NCI-H526 treated with DMSO at 0.1 percent for 48 hours (cell line): Measurements from ENCODE around the gene INAFM1.

ENCODE experiments used
- DNase-seq: peaks from one replicate; lab custom pipeline; 2025; lab: John Stamatoyannopoulos, UW

Gene INAFM1

DNA sequence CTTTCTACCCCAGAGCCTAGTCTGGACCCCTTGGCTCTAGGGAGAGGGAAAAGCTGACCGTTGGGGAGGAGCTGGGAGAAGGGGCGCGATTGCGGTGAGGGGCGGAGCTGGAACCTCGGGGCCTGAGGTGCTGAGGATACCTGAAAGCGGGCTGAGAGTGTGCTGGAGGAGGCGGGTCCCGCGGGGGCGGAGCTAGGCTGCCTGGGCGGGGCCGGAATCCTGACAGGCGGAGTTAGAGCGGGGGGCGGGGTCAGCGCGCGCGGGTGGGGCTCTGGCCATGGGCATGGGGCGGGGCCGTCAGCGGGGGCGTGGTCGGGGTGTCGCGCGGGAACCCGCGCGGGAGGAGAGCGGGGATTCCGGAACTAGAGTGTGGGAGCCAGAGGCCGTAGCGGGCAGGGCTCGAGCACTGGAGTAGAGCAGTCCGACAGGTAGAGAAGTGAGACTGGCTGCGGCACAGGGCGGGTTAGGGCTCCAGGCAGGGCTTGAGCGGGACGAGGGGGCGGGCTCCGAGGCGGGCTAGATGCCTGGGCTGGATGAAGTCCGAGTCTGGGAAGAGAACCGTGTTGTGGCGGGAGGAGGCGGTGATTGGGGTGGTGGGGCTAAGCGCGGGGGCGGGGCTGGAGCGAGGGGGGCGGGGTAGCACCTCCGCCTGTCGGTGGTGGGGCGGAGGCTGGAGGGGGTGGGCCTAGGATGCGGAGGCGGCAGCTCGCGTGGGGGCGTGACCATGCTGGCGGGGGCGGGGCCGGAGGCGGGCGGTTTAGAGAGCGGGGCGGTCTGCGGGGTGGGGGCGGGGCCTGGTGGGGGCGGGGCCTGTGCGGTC lies at the start of gene INAFM1:
INAFM1 (plus strand) TSS at position 815 of the 820 bp plus-strand sequence. CDS start 35 bp downstream, outside the sequence.
- peak; percentile 79 for DNase-seq

DNA sequence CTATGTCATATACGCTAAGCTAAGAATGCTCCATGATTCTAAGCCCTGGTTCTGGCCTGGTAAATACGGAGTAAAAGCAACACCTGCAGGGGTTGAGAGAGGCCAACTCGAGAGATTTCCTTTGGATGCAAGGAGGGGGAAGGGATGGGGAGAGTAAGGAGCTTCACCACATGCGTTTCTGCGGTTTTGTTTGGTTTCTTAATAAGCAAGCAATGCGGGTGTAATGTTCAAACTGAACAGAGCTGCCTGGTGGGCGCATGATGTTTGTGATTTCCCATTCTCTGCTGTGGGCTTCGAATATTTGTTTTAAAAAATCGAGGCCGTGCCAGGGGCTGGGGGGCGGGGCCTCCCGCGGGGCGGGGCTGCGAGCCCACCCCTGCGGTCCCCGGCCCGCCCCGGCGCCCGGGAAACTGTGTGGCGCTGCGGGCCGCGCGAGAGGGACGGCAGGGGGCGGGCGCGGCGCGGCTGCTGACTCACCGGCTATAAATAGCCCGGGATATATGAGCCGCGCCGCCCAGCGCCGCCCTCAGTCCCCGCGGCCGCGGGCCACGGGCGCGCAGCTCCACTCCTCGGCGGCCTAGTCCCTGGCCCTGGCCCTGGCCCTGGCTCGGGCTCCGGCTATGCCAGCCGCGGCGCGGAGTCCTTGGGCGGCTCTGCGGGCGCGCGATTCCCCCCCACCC lies 48.8 kb upstream of the INAFM1 start:
- DNase-seq, result peak; percentile 75

DNA sequence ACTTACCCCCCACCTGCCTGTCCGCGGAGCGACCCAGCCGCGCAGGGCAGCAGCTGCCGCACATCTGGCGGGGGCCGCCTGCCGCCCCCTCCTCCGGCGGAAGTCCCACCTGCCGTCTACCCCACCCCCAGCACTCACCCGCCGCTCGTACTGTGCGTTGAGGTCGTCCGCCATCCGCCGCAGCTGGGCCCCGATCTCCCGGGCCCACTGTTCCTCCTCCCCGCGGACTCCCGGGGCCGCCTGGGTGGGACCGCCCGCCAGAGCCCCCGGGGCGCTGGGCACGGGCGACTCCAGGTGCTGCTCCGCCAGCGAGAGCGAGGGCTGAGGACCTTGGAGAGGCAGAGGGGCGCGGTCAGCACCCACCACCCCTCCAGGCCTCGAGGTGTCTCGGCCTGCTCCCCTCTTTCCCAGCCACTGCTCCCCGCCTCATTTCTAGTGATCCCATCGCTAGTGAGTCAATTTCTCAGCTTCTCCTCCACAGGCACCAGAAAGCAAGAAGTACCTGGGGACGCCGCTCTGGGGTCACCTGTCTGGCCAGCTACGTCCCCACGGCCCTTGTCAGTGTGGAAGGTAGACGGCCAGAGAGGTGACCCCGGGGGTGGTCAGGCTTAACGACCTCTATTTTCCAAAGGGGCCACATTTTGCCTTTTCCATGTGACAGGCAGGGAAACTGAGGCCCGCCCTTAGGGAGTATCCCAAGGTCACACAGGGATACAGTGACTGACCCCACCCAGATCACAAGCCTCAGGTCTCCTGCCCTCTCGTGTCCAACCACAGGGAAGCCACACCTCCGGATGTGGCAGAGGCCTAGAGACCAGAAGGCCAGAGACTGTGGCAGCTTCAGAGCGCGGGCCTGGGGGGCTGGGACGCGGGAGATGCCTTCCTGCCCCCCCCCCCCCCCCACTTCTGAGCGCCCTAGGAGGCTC lies 48.0 kb upstream of the INAFM1 start:
- DNase-seq, result no peak

DNA sequence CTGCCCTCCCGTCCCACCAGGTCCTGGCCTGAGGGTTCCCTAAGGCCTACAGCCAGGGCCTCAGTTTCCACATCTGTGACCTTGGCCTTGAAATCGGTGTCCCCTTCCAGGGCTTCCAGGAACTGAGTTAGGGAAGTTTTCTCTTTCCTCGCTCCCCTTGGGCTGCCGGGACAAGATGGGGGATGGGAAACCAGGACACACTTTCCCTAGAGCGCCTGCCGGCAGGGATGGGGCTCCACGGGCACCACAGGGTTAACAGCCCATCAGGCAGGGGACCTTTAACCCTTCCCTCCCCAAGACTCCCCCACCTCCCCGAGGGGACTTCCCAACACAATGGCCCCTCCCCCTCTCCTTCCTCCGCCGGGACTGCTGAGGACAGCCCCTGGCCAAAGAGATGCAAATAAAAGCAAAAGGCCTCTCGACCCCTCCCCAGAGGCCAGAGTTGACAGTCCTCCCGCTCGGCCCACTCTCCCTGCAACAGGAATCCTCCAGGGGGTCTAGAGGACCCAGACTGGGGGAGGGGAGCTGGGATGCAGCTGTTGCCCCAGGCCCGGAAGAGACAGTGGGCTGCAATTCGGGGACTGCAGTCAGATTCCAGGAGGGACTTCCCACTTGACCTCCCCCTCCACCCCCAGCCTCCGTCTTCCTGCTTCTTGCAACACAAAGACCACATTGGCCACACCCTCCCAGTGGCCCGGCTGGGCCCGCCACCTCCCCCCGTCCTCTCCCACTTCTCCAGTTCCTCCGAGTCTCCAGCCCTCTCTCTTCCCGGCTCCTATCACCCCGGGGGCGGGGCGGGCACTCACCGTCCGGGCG lies 47.1 kb upstream of the INAFM1 start:
- no peak for DNase-seq

DNA sequence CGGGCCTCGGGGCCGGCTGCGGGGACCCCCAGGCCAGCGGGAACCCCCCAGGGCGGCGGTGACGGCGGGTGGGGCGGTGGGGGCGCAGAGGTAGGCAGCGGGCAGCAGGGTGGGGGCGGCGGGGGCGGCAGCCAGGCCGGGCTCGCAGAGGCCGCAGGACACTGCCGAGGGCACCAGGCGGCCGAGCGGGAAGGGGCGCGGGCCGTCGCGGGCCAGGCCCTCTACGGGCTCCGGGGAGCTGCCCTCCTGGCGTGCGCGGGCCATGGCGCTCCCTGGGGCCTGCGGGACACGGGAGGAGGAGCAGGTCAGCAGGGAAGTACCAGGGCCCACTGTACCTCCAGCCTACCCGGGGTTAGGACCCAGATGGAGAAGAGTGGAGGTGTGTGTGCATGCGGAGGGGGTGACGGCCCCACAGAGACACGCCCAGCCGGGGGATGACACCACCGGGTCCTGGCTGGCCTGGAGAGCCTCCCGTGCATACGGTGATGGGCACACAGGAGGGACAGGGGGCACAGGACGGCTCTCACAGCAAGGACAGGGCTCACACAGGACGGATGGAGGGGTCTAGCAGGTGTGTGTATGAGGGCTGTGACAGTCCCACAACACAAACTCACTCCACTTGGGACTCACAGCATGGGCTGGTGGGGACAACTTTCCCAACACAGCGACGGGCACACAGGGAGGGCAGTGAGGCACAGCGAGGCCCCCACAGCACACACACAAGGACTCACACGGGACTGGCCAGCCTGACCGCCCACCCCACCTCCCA lies 46.3 kb upstream of the INAFM1 start:
- no peak for DNase-seq

DNA sequence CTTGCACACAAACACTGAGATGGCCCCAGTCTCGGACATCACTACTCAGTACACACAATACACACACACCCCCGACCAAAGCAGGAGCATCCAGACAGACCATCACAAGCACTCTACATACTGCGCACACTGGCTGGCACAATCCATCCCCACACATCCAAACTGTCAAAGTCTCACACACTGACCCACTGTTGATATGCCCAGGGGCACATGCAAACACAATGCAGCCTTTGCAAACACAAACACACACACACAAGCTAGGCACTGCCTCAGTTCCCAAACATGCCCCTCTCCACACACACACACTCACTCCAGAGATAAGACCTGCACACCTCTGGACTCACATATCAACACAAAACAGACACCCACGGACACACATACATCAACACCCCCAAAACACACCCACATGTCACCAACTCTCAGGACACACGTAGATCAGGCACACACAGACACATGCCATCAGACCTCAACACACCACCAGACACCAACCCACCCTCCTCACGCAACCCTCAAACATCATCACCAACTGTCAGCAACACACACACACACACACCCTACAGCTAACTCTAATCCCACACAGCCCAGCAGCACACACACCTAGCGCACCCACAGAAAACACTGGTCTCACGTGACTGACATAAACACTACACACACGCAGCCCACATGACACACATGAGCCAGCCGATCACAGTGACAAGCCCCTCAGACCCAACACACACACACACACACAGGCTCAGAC lies 45.6 kb upstream of the INAFM1 start:
- no peak for DNase-seq

DNA sequence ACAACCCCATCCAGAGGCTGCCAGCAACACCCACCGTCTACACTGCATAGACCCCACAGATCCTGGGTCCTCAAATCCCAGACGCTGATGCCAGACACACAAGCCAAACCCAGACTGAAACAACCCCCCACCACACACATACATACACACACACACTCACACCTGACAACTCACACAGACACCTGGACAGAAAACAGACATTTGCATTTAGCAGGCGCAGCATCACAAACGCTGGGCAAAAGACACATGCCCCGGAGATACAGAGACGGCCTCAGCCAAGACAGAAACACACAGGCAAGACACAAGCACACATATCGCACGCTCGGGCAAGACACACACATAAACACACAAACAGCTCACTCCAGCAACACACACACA lies 45.0 kb upstream of the INAFM1 start:
- no peak for DNase-seq

DNA sequence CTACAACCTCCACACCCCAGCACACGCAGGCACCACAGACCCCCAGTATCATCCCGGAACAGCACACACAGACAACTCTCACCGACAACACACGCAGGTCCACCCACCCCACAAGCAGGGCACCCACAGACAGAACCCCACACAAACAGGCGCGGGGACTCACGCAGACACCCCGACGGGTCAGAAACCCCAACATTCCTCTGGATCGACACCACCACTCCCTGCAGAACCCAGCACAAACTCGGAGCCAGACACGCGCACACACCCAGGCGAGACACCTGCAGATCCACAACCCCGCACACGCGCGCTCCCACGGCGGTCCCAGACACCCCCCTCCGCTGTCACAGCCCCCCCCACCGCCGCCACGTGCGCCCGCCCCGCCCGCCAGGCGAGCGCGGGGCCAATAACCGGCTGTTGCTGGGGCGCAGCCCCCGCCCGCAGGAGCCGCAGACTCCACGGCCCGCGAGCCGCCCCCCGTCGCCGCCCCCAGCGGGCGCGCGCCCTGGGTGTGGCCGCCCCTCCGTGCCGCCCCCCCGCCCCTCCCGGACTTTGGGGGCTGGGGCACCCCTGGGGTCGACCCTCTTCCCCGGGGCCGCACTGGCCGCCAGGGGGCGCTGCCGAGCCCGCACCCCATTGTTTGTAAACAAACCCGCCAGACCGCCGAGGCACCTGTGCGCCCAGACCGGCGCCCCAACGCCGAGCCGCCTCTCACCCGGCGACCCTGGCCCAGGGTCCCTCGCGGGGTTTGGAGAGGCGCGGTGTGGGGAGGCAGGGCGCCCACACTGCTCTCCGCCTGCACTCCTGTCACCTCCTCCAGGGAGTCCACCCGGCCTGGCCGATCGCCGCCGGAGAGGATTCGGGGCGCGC lies 44.4 kb upstream of the INAFM1 start:
- no peak for DNase-seq

DNA sequence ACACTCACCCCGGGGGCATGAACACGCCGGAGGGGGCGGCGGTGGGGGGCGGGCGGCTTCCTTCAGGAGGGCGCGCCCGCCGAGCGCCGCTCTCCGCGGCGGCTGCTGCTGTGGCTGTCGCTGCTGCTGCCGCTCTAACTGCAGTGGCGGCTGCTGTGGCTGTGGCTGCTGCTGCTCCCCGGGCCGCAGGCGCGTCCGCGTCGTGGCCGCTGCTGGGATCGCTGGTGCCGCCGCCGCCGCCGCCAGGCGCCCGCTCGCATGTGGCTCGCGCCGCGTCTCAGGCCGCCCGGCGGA lies 43.8 kb upstream of the INAFM1 start, which contains the start of gene BBC3:
BBC3 (minus strand) TSS at position 279 of the 294 bp plus-strand sequence. CDS start 2,768 bp downstream, outside the sequence.
- no peak for DNase-seq

DNA sequence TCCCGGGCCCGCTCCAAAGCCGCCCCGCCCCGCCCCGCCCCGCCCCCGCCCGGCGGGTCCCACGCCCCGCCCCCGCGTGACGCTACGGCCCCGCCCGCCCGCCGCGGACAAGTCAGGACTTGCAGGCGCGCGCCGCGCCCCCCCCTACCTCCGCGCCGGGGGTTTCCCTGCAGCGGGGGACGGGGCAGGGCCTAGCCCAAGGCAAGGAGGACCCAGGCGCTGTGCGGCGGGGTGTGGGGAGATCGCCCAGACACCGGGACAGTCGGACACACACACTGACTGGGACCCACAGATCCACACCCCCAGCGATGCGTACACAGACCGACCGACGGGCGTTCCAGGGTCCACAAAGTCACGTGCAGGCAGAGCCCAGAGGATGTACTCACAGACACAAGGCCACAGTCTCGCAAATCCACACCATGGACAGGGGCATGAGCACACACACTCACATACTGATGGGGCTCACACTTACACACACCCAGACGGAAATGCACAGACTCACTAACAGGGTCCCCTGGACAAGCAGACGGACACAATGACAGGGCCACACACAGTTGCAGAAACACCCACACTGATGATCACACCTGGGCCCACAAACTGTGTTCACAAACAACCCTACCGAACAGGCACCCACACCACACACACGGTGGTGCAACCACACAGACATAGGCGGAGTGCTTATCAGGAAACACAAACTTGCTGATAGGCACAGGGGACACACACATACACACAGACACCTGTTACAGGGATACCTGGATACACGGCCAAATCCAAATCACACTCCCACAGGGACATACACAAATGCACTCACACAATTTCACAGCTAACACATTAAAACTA lies 43.2 kb upstream of the INAFM1 start:
- peak; percentile 19 for DNase-seq

DNA sequence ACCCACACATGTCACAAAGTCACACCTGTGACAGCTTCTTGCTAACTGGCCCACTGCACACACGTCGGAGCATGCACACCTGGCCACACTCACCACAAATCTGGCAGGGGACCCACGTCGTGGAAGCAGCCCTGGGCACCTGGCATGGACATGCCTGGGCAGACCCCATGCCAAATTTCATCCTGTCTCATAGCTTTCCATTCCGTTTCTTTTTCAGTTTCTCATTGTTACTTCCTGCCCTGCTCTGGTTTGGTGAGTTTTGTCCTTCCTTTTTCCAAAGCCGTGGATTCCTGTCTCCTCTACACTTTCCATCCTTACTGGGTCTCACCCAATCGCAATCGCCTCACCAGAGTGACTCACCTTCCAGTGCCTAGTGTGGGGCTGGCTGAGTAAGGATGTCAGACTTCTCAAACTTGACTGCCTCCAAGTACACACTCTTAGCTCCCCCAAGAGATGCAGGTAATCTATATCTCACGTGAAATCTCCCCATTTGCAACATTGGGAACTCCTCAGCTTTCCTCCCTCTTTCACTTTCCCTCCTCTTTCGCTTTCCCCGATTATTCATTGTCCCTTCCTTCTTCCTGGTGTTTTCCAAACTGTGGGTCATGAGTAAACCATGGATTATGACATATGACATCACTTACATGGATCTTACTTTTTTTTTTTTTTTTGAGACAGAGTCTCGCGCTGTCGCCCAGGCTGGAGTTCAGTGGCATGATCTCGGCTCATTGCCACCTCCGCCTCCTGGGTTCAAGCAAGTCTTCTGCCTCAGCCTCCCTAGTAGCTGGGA lies 42.1 kb upstream of the INAFM1 start:
- DNase-seq, result no peak

DNA sequence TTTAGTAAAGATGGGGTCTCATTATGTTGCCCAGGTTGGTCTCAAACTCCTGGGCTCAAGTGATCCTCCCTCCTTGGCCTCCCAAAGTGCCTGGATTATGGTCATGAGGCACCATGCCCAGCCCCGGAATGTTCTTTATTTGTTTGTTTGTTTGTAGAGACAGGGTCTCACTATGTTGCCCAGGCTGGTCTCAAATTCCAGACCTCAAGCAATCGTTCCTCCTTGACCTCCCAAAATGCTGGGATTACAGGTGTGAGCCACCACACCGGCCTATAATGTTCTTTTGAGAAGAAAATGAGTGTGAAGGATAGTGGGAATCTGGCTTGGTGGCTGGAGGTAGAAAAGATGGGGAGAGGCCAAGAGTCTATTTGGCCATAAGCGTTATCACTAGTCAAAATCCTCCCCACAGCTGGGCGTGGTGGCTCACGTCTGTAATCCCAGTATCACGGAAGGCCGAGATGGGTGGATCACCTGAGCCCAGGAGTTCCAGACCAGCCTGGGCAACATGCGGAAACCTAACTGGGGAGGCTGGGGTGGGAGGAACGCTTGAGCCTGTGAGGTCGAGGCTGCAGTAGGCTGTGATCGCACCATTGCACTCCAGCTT lies 38.5 kb upstream of the INAFM1 start:
- no peak for DNase-seq

DNA sequence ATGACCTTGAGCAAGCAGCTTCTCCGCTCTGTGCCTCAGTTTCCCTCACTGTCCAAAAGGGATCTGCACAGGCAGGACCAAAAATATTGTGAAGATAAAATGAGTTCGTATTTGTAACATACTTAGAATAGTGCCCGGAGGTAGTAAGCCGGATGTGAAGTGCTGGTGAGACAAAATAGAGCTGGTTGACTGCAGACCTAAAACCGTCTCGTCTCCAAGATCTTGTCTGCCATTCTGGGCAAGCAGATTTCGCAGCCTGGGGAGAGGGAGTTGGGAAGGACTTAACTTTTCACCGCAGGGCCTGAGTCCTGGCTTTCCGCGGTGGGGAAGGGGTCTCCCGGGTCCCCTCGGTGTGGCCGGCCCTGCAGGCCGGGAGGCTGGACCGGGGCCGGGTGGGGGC lies 35.5 kb upstream of the INAFM1 start:
- no peak for DNase-seq

DNA sequence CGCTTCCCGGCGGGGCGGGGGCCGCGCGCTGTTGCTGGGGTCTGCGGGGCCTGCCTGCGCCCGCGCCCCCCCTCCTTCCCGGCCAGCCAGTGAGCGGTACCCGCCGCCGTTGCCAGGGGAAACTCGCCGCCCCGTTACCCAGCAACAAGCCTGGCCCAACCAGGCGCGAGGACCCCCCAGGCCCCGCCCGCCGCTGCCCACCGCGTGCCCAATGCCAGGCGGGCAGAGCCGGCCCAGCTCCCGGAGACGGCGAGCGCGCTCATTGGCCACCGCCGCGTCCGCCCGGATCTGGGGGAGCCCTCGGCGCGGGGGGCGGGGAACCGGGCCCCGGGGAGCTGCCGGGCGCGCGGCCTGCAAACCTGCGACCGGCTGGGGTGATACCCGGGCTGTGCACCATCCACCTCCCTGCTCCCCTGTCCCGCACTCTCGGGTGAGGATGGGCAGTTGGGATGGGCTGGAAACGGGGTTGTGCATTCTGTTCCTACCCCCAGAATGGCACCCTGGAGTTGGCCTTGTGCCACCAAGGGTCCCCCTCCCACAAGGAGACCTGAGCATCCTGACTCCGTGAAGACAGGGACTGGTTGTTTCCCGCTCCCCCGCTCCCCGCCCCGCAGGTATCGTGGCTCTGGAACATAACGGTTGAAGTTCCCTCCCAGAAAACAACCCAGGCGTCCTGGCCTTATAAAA lies 34.9 kb upstream of the INAFM1 start:
- no peak for DNase-seq

DNA sequence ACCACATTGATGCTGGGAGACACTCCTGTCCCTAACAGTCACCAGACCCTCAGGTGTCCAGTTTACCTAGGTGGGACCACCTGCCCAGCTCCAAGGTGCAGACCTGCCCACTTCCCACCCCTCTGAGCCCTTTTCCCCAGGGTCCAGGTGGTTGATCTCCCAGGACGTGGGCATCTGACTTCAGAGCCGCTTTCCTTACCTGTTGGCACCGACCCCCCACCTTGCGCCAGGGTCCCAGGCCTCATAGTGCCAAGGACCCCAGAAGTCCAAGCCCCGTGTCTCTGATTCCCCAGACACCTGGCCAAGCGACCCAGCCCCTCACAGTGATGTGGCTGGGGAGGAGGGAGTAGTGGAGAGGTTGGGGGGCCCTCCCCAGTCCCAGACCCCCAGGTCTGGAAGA lies 34.1 kb upstream of the INAFM1 start:
- no peak for DNase-seq
